K562 (cell line): ENCODE measurements around the gene TMCC2. TPM values are rescaled to one million over a fixed set of nuclear protein-coding genes. Genes with fewer than 3 reads are reported as not detected.
A peak's percentile ranks its signal among the peaks of the same experiment; 100 is the strongest.

Experiments
- BRD4 ChIP-seq: fragments of 200-600 bp; sonication (generic); IDR thresholded peaks from 2 replicates; pipeline ENCODE4 v1.6.1; 2017; ENCODE audit warnings: inconsistent platforms
- ETS1 ChIP-seq: conservative IDR thresholded peaks from 2 replicates; pipeline ENCODE4 v1.6.1; 2011; ENCODE audit warnings: low read depth, mild to moderate bottlenecking, low read length; ENCODE audit not compliant: control insufficient read depth
- GTF3C2 ChIP-seq: IDR thresholded peaks from 3 replicates; pipeline ENCODE4 v1.6.1; 2011; ENCODE audit warnings: borderline replicate concordance, mild to moderate bottlenecking, moderate library complexity; ENCODE audit not compliant: insufficient read length; ENCODE audit errors: extremely low read depth
- KDM1A ChIP-seq, 2 experiments: fragments of 450-650 bp; IDR thresholded peaks; 2 replicates each; pipeline ENCODE4 v1.6.1; 2016; ENCODE audit warnings: mild to moderate bottlenecking in 2 of 2
- KHSRP ChIP-seq: fragments of 450-650 bp; IDR thresholded peaks from 2 replicates; pipeline ENCODE4 v1.6.1; 2017
- MAZ ChIP-seq, 2 experiments: fragments of 450-650 bp in 1 of 2; sonication (generic) in 1 of 2; formaldehyde crosslinking; IDR thresholded peaks in 1 of 2; conservative IDR thresholded peaks in 1 of 2; 2 replicates each; pipeline versions ENCODE4 v1.4.0 to v1.5.0; 2020; ENCODE audit warnings: mild to moderate bottlenecking in 1 of 2, missing genetic modification reagents in 1 of 2
- MECOM ChIP-seq: fragments of 250-450 bp; sonication (Bioruptor Pico); IDR thresholded peaks from 2 replicates; pipeline ENCODE4 v1.8.0; 2022; ENCODE audit warnings: inconsistent platforms
- NR0B1 ChIP-seq: fragments of 450-650 bp; IDR thresholded peaks from one replicate; pipeline ENCODE4 v1.6.1; 2018; ENCODE audit warnings: mild to moderate bottlenecking, moderate library complexity; ENCODE audit not compliant: partially characterized antibody
- NR2C2 ChIP-seq, 2 experiments: fragments of 200-800 bp in 1 of 2; sonication (Bioruptor generic) in 1 of 2; sonication (generic) in 1 of 2; formaldehyde crosslinking in 1 of 2; IDR thresholded peaks; 2 replicates each; pipeline versions ENCODE4 v1.6.1 to v1.8.0; 2016 to 2022; ENCODE audit warnings: mild to moderate bottlenecking in 1 of 2, missing compliant biosample characterization in 1 of 2, missing genetic modification characterization in 1 of 2, missing genetic modification reagents in 1 of 2
- PKNOX1 ChIP-seq: fragments of 450-650 bp; IDR thresholded peaks from 2 replicates; pipeline ENCODE4 v1.6.1; 2016
- SRSF3 ChIP-seq: fragments of 200-400 bp; formaldehyde crosslinking; IDR thresholded peaks from 2 replicates; pipeline ENCODE4 v1.6.1; 2016; ENCODE audit warnings: mild to moderate bottlenecking, low read length, moderate library complexity; ENCODE audit not compliant: insufficient read depth
- TAL1 ChIP-seq: fragments of 450-650 bp; IDR thresholded peaks from 2 replicates; pipeline ENCODE4 v1.6.1; 2016; ENCODE audit warnings: mild to moderate bottlenecking
- TCF15 ChIP-seq: fragments of 250-450 bp; sonication (Bioruptor Pico); IDR thresholded peaks from 2 replicates; pipeline ENCODE4 v1.8.0; 2022; ENCODE audit warnings: moderate library complexity, mild to moderate bottlenecking, inconsistent platforms
- ZNF449 ChIP-seq: fragments of 250-450 bp; sonication (Bioruptor Pico); IDR thresholded peaks from 2 replicates; pipeline ENCODE4 v1.8.0; 2022; ENCODE audit warnings: moderate library complexity, mild to moderate bottlenecking, inconsistent platforms
- ZNF507 ChIP-seq: conservative IDR thresholded peaks from 2 replicates; pipeline ENCODE4 v1.6.1; 2017; ENCODE audit warnings: missing genetic modification characterization, missing compliant biosample characterization
- ZNF57 ChIP-seq: fragments of 450-650 bp; formaldehyde crosslinking; IDR thresholded peaks from 2 replicates; pipeline ENCODE4 v1.4.0; 2020; ENCODE audit warnings: mild to moderate bottlenecking, moderate library complexity
- ZNF780A ChIP-seq: fragments of 250-450 bp; sonication (Bioruptor Pico); IDR thresholded peaks from 2 replicates; pipeline ENCODE4 v1.5.0; 2021; ENCODE audit warnings: mild to moderate bottlenecking
- polyA plus RNA-seq, 8 experiments: library from polyadenylated mRNA; depleted of rRNA in 4 of 8; stranded (reverse) in 5 of 8; unstranded in 3 of 8; fragments of >200 nt; fragmentation: Nextera tagmentation in 2 of 8; fragmentation: Illumina TruSeq in 1 of 8; extraction: Ambion mirVana in 2 of 8; extraction: Trizol in 1 of 8; gene quantifications; 2 replicates each; pipeline versions ENCODE4 v1.2.1 to v1.2.3, GENCODE V29; 2011 to 2014; ENCODE audit warnings: inconsistent platforms in 1 of 8, missing spikeins in 1 of 8
- total RNA-seq, 7 experiments: library from RNA; depleted of rRNA in 6 of 7; stranded (reverse); fragments of >200 nt in 6 of 7; fragmentation: Illumina TruSeq in 2 of 7; extraction: Trizol in 2 of 7; gene quantifications; 2 replicates each; pipeline versions ENCODE4 v1.2.1 to v1.2.3, GENCODE V29; 2011 to 2021; ENCODE audit warnings: low replicate concordance in 1 of 7

Gene TMCC2
- total and polyA plus RNA-seq, 9 of the 15 experiments (the other 6 are each of a cell fraction or from before 2014, with no cell fraction given) = 0.06 to 1.8 (median 0.98) TPM

- TF ChIP-seq NR2C2 (CRISPR knock-in tag; IDR thresholded peaks at IDR 0.05) (no peak), NR2C2 (tag; IDR thresholded peaks at IDR 0.05) (no peak), KDM1A (IDR thresholded peaks at IDR 0.05) (no peak), TCF15 (CRISPR knock-in tag) (no peak), MAZ (CRISPR knock-in tag; conservative IDR thresholded peaks at IDR 0.05 in 1 of 2, IDR thresholded peaks at IDR 0.05 in 1 of 2) (no peak), ZNF57 (CRISPR knock-in tag) (no peak), ZNF507 (tag) (no peak), SRSF3 (no peak), TAL1 (0 out of 2 replicates have a peak, but pooled peaks have one; percentile 22), KHSRP (no peak), ZNF780A (CRISPR knock-in tag) (no peak), MECOM (CRISPR knock-in tag) (no peak), PKNOX1 (peak; percentile 22; the same call in 1 of the 2 replicates), ETS1 (no peak), BRD4 (no peak), NR0B1 (no peak), ZNF449 (CRISPR knock-in tag) (no peak), GTF3C2 (no peak)
Measured at GRCh38 chr1:205229916-205230700, 2.4 kb downstream of the TMCC2 start (continued).
